HCT116 (cell line): ENCODE measurements around the gene ANXA4.

Experiments used
- CTCF ChIP-seq, 3 experiments: fragments of 200-600 bp in 1 of 3; sonication (generic) in 1 of 3; IDR thresholded peaks in 2 of 3; conservative IDR thresholded peaks in 1 of 3; 2 replicates each; pipeline ENCODE4 v1.5.1; 2012 to 2017; ENCODE audit warnings: low read depth in 2 of 3, low read length in 2 of 3, antibody characterized with exemption in 1 of 3, borderline replicate concordance in 1 of 3, control low read depth in 1 of 3, mild to moderate bottlenecking in 1 of 3, mixed read lengths in 1 of 3, mixed run types in 1 of 3, moderate library complexity in 1 of 3; ENCODE audit not compliant: insufficient read depth in 1 of 3
- EZH2 ChIP-seq: fragments of 200-600 bp; sonication (generic); IDR thresholded peaks from 2 replicates; pipeline ENCODE4 v1.6.1; 2017; ENCODE audit warnings: antibody characterized with exemption, mixed run types
- POLR2A ChIP-seq: IDR thresholded peaks from 2 replicates; pipeline ENCODE4 v1.7.0; 2011; ENCODE audit warnings: borderline replicate concordance; ENCODE audit not compliant: insufficient read depth, insufficient read length; ENCODE audit errors: extremely low read depth
- POLR2AphosphoS5 ChIP-seq: IDR thresholded peaks from 2 replicates; pipeline ENCODE4 v1.6.1; 2011; ENCODE audit warnings: mild to moderate bottlenecking, low read depth, low read length, moderate library complexity
- TCF7L2 ChIP-seq: IDR thresholded peaks from 2 replicates; pipeline ENCODE4 v1.7.0; 2011; ENCODE audit warnings: borderline replicate concordance, inconsistent platforms; ENCODE audit not compliant: insufficient read depth, insufficient read length; ENCODE audit errors: extremely low read depth

DNA sequence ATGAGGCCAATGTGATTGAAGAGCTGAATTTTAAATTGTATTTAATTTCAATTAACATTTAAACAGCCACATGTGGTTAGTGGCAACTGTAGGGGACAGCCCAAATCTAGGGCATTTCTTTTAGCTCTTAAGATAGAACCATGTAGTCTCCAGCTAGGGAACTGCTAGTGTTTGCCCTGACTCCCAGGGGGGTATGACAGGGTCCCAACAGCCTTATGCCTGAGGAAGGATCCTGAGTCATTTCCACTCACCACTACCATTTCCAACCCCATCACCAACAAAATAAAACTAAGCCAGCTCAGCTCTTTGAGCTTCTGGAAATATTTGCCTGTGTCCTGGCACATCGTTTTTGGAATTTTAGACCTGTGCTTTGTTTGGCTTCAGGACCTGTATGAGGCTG lies 73.8 kb downstream of the ANXA4 start:
- TF ChIP-seq POLR2A = no peak
- no peak for TF ChIP-seq POLR2AphosphoS5
- no peak for TF ChIP-seq CTCF (IDR thresholded peaks at IDR 0.05 in 2 of 3, conservative IDR thresholded peaks at IDR 0.05 in 1 of 3; ENCODE audit: borderline replicate concordance in 1 of 3, insufficient read depth in 1 of 3, low read depth in 2 of 3, low read length in 2 of 3)
- no peak for TF ChIP-seq EZH2
- no peak for TF ChIP-seq TCF7L2
